HG02885 (cell line): ENCODE results near the gene GRIK2.

Source experiments
- ATAC-seq: cut with Tn5 transposase; IDR thresholded peaks from one replicate; pipeline ENCODE4 v1.9.1; 2021; ENCODE audit warnings: mild to moderate bottlenecking; ENCODE audit not compliant: unreplicated experiment, poor library complexity

GRIK2 gene

GRCh38 chr6:101531538-101531937 lies 138.0 kb downstream of the GRIK2 start:
- no peak for ATAC-seq

GRCh38 chr6:101534386-101534785 lies 140.9 kb downstream of the GRIK2 start:
- no peak for ATAC-seq

- no peak for ATAC-seq
Observed at GRCh38 chr6:101534821-101535220, 141.3 kb downstream of the GRIK2 start.

DNA sequence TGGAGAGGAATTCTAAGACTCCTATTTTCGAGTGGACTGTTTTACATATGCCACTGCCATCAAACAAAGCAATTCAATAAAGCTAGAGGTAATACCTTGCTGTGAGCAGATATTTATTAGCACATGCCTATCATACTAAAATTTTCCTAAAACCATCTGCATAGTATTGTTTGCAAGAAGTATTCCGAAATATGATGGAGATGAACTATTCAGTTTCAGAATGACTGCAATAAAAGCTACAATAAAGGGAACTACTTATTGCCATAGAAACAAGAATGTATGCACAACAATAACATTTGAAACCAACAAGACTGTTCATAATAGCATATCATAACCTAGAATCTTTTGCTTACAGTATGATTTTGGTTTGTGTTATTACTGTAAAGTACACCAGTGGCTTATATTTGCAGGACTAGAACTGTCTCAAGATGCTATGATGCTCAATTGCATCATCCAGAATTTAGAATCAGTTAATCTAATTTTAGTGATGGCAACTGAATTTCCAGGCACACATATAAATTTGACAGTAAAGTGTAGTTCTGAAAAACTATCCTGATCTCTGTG lies 144.3 kb downstream of the GRIK2 start:
- ATAC-seq = no peak

- no peak for ATAC-seq
Observed at GRCh38 chr6:101539510-101540245, 146.2 kb downstream of the GRIK2 start.

DNA sequence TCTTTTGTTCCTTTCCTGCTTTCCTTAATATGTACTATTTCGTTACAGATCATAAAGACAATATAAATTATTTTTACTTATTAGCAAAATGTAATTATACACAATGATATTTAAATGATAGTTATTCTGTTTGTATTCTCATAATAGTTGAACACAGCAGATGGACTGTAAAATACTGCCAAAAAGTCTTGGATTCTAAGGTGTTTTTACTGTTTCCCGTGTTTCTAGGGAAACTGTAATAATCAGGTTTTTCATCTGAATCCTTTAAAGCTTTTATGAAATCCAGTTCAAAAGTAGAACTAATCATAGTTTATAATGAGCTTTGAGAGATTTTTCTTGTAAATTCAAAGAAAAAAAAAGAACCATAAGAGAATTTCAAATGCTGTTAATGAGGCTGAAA lies 148.4 kb downstream of the GRIK2 start:
- no peak for ATAC-seq

DNA sequence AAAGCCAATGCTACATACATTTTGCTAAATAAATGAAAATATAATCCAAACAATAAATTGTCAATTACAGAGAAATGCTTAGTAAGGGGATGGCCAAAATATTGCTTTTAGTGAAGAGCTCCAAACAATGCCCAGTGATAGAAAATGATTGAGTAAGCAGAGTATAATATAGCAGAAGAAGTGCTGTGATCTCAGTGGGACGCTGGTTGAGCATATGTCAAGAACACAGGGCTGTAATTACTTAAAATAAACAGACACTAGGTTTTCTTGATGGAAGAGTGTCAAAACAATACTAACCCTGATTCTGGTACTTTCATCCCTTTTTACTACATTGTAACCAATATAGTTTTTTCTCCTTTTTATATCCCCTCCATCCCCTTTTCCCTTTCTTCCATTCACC lies 150.3 kb downstream of the GRIK2 start:
- ATAC-seq = no peak

DNA sequence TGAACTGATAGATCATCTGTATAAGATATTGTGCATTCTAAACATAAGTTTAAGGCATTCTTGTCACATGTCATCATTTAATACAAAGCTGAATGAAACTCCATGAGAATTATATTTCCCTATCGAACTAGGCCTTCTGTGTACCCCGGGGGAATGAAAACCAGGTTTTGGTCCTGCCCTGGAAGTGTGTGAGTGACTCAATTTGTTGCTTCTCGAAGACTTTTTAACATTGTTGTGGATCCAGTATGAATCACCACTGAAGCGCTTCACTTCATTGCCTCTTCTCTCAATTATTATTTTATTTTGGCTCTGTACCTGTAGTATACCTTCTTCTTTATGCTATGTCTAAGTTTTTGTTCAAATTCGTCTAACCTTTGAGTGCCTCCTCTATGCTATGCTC lies 150.8 kb downstream of the GRIK2 start:
- no peak for ATAC-seq

GRCh38 chr6:101545191-101545590 lies 151.7 kb downstream of the GRIK2 start:
- no peak for ATAC-seq

DNA sequence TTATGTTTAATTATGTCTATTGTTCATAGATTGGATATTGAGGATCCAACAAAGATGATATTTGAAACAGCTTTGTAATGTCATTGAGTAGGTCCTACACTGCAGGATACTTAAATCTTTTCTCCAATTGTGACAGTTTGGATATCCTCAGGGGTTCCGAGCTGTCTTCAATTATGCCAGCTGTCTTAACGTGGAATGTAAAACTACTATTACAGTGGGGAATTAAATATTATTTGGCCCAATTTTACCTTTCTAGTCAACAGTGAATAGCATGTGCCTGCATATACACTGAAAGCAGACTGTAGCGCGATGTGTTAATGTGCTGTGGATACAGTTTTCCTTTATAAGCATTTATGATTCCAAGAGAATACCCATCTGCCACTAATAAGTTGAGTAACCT lies 156.9 kb downstream of the GRIK2 start:
- no peak for ATAC-seq

DNA sequence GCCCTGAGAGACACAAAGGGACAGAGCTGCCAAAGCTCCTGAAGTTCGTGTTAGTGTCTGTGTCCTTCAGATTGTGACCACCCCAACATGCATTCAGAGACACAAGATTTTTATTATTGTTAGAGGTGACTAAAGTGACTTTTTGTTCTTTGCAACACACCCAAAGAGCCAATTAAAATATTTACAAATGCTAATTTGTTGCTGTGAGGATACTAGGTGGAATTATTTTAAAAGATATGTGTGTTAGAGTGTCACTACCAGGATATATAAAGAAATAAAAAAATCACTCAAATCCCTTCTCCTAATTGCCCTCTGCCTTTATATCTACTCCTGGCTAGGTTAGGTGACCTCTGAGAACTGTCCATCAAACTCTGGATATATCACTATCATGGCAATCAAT lies 160.7 kb downstream of the GRIK2 start:
- no peak for ATAC-seq

DNA sequence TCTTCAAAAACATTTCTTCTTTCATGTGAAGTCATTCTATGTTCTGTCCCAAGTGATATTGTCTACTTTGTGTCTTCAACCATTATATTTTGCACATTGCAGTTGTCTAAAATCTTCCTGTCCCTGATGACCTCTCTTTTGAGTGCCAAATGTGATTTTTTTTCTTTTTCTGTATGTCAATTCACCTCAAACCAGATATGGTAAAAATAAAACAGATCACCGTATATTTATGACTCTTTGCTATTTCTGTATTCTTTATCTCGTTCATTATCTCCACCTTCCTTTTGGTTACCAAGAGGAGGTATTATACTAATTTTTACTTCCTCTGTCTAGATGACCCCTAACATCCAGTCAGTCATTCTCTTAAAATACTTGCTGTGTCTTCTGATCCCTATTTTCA lies 165.2 kb downstream of the GRIK2 start:
- no peak for ATAC-seq

- no peak for ATAC-seq
Observed at GRCh38 chr6:101572627-101573026, 179.1 kb downstream of the GRIK2 start.

- ATAC-seq = no peak
Observed at GRCh38 chr6:101577091-101577490, 183.6 kb downstream of the GRIK2 start.

- ATAC-seq = no peak
Observed at GRCh38 chr6:101578306-101578705, 184.8 kb downstream of the GRIK2 start.

- no peak for ATAC-seq
Observed at GRCh38 chr6:101582792-101583191, 189.3 kb downstream of the GRIK2 start.

- ATAC-seq = no peak
Observed at GRCh38 chr6:101585501-101585900, 192.0 kb downstream of the GRIK2 start.

DNA sequence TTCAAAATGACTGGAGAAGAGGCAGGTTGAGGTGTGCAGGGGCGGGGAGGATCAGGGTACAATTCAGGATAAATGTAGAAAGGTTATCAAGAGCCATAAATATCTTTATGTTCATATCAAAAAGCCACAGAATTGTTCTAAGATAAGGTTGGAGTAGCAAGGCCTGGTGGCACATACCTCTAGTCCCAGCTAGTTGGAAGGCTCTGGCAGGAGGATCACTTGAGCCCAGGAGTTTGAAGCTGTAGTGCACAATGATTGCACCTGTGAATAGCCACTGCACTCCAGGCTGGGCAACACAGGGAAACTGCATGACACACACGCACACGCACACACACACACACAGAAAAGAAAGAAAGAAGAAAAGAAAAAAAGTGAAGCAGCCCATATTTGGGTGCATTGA lies 194.8 kb downstream of the GRIK2 start:
- ATAC-seq = no peak

- ATAC-seq = no peak
Observed at GRCh38 chr6:101595276-101595675, 201.8 kb downstream of the GRIK2 start.

- no peak for ATAC-seq
Observed at GRCh38 chr6:101597693-101598092, 204.2 kb downstream of the GRIK2 start.

DNA sequence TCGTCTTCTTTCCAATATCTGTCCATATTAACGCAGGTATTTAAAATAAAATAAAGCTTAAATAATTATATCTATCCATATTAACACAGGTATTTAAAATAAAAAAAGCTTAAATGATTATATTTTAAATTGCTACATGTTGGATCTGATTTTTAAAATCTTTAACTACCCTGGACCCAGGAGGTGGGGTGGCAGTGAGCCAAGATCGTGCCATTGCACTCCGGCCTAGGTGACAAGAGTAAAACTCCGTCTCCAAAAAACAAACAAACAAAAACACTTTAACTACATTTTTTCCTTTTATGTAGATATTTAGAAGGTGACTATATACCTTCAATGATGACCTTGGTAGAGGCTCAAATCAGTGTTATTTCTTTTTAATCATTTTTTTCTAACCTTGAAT lies 211.9 kb downstream of the GRIK2 start:
- ATAC-seq = no peak

DNA sequence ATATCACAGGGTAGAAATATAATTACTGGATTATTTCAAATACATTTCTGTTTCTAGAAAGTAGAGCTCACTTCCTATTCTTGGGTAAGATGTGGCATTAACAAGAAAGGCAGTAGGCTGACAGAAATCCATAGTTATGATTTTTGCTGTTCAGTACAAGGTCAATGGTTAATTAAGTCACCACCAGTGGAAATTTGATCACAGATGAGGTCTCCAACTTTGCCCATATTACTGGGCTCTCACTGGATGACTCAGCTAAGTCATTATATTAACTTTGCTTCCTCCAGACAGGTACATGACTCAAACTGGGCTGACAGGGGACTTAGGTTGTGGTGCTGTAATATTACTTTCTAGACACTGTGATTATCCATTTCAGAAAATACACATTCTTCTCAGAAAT lies 212.4 kb downstream of the GRIK2 start:
- ATAC-seq = peak; percentile 52
